OCI-LY7 (cell line): ENCODE measurements around the gene SOST. TPM values are rescaled to one million over a fixed set of nuclear protein-coding genes. Genes with fewer than 3 reads are reported as not detected.

ENCODE experiments used
- BruUV-seq: library from RNA; stranded (reverse); fragments of 400-500 nt; replicated peaks from 2 replicates; lab custom pipeline; 2021; lab: Mats Ljungman, UMichigan
- CTCF ChIA-PET: fragments of 300-600 bp; sonication (Branson Sonifier 250); formaldehyde crosslinking; loops from one replicate; lab custom pipeline; 2022; ENCODE audit warnings: antibody characterized with exemption; ENCODE audit not compliant: unreplicated experiment; lab: Charles Lee
- POLR2A ChIA-PET: fragments of 300-600 bp; sonication (Branson Sonifier 250); formaldehyde crosslinking; loops from one replicate; lab custom pipeline; 2022; ENCODE audit warnings: antibody characterized with exemption; lab: Charles Lee
- DNase-seq: peaks from one replicate; pipeline ENCODE4 v3.0.0-alpha.2; 2015; ENCODE audit warnings: low spot score
- H2AFZ ChIP-seq: fragments of 200-600 bp; sonication (generic), shearing (Covaris generic); 2 replicates; pipeline ENCODE4 v1.6.1; 2014; ENCODE audit warnings: mild to moderate bottlenecking, antibody characterized with exemption, low read length, moderate library complexity
- H3K27ac ChIP-seq: fragments of 200-600 bp; sonication (generic); 2 replicates; pipeline ENCODE4 v1.5.1; 2014; ENCODE audit warnings: mixed run types, low read depth, mild to moderate bottlenecking, moderate library complexity, low read length, inconsistent platforms; ENCODE audit not compliant: poor library complexity, severe bottlenecking
- H3K36me3 ChIP-seq: fragments of 200-600 bp; sonication (generic); 2 replicates; pipeline ENCODE4 v1.6.1; 2014; ENCODE audit warnings: mild to moderate bottlenecking, antibody characterized with exemption, low read length, moderate library complexity, mixed read lengths; ENCODE audit not compliant: insufficient read depth
- H3K4me1 ChIP-seq: fragments of 200-600 bp; sonication (generic); 2 replicates; pipeline ENCODE4 v1.5.1; 2014; ENCODE audit warnings: mild to moderate bottlenecking, low read length; ENCODE audit not compliant: insufficient read depth, poor library complexity, severe bottlenecking
- H3K4me2 ChIP-seq: fragments of 200-600 bp; sonication (generic); 2 replicates; pipeline ENCODE4 v1.6.1; 2014; ENCODE audit warnings: mild to moderate bottlenecking, low read length
- H3K4me3 ChIP-seq: fragments of 200-600 bp; sonication (generic); 2 replicates; pipeline ENCODE4 v1.5.1; 2014; ENCODE audit warnings: mild to moderate bottlenecking, low read depth, low read length; ENCODE audit not compliant: poor library complexity, severe bottlenecking
- H3K79me2 ChIP-seq: fragments of 200-600 bp; sonication (generic); 2 replicates; pipeline ENCODE4 v1.6.1; 2016; ENCODE audit warnings: low read depth, mild to moderate bottlenecking, low read length, moderate library complexity, mixed read lengths; ENCODE audit not compliant: insufficient read depth
- H3K9me2 ChIP-seq: fragments of 200-600 bp; sonication (generic); 2 replicates; pipeline ENCODE4 v1.6.1; 2016; ENCODE audit warnings: mild to moderate bottlenecking, low read length, mixed read lengths; ENCODE audit not compliant: insufficient read depth
- H3K9me3 ChIP-seq: fragments of 200-600 bp; sonication (generic); 2 replicates; pipeline ENCODE4 v1.6.1; 2014; ENCODE audit warnings: mild to moderate bottlenecking, mixed run types, low read length, mixed read lengths
- H4K20me1 ChIP-seq: fragments of 200-600 bp; sonication (generic); 2 replicates; pipeline ENCODE4 v1.6.1; 2014; ENCODE audit warnings: mild to moderate bottlenecking, antibody characterized with exemption, low read length, moderate library complexity, mixed read lengths; ENCODE audit not compliant: insufficient read depth
- CTCF ChIP-seq: fragments of 200-600 bp; sonication (generic); conservative IDR thresholded peaks from 2 replicates; pipeline ENCODE4 v1.5.1; 2014; ENCODE audit warnings: mild to moderate bottlenecking, antibody characterized with exemption, low read length, moderate library complexity, mixed read lengths
- EZH2phosphoT487 ChIP-seq: fragments of 200-600 bp; sonication (generic); IDR thresholded peaks from 2 replicates; pipeline ENCODE4 v1.6.1; 2018; ENCODE audit warnings: low read depth, borderline replicate concordance, mild to moderate bottlenecking, mixed run types, antibody characterized with exemption, low read length, moderate library complexity, mixed read lengths
- intact Hi-C: fragments of 100-400 bp; cut with micrococcal nuclease; formaldehyde crosslinking; loops from one replicate; pipeline ENCODE4 v1.10.0; 2022; ENCODE audit not compliant: unreplicated experiment
- total RNA-seq, 2 experiments: library from RNA; depleted of rRNA in 1 of 2; stranded (reverse); fragments of >200 nt in 1 of 2; shearing (Covaris generic) in 1 of 2; gene quantifications; 2 replicates each; pipeline ENCODE4 v1.2.3, GENCODE V29; 2014 to 2022

SOST gene
- total RNA-seq, 2 experiments from 2014 or later, result not detected

- Histone ChIP-seq H2AFZ (no peak overlapping the region), H3K4me2 (no peak overlapping the region), H3K27ac (no peak overlapping the region), H3K4me3 (no peak overlapping the region), H3K9me3 (no peaks in the 10 kb centered on the region), H3K4me1 (no peaks in the 10 kb centered on the region), H4K20me1 (no peaks in the 10 kb centered on the region), H3K36me3 (no peaks in the 10 kb centered on the region), H3K9me2 (no peaks in the 10 kb centered on the region), H3K79me2 (no peaks in the 10 kb centered on the region)
- no peak for TF ChIP-seq EZH2phosphoT487
- TF ChIP-seq CTCF, result no peak
- ChIA-PET POLR2A (no interaction called here), CTCF (no interaction called here)
- DNase-seq, result no peak
- intact Hi-C loops, result no loop called here
- BruUV-seq, result no TSS peak
Observed at GRCh38 chr17:43733956-43734355, 24.6 kb downstream of the SOST start.

GRCh38 chr17:43732958-43733357 lies 25.6 kb downstream of the SOST start:
- Histone ChIP-seq H3K79me2 (no peaks in the 10 kb centered on the region), H3K4me3 (no peak overlapping the region), H3K9me2 (no peaks in the 10 kb centered on the region), H3K27ac (no peak overlapping the region), H3K4me1 (no peaks in the 10 kb centered on the region), H2AFZ (no peak overlapping the region), H3K4me2 (no peak overlapping the region), H4K20me1 (no peaks in the 10 kb centered on the region), H3K9me3 (no peaks in the 10 kb centered on the region), H3K36me3 (no peaks in the 10 kb centered on the region)
- no TSS peak for BruUV-seq
- intact Hi-C loops, result no loop called here
- POLR2A ChIA-PET, result no interaction called here
- CTCF ChIA-PET, result no interaction called here
- DNase-seq, result no peak
- no peak for TF ChIP-seq EZH2phosphoT487
- no peak for TF ChIP-seq CTCF

GRCh38 chr17:43728081-43728480 lies 30.5 kb downstream of the SOST start:
- no peaks in the 10 kb centered on the region for H3K9me3 ChIP-seq
- no peaks in the 10 kb centered on the region for H3K36me3 ChIP-seq
- no peak overlapping the region for H3K4me2 ChIP-seq
- H3K4me3 ChIP-seq, result no peak overlapping the region
- no peaks in the 10 kb centered on the region for H4K20me1 ChIP-seq
- no peak for TF ChIP-seq CTCF
- TF ChIP-seq EZH2phosphoT487, result no peak
- H3K4me1 ChIP-seq, result no peaks in the 10 kb centered on the region
- BruUV-seq, result no TSS peak
- ChIA-PET CTCF (no interaction called here), POLR2A (interaction anchor here (0.6 kb wide), 1 partner anchor 421 kb away, joined by 3 read pairs; no protein-coding TSS in a partner anchor)
- no peak for DNase-seq
- H3K9me2 ChIP-seq, result no peaks in the 10 kb centered on the region
- intact Hi-C loops, result no loop called here
- no peaks in the 10 kb centered on the region for H3K79me2 ChIP-seq
- no peak overlapping the region for H2AFZ ChIP-seq
- no peak overlapping the region for H3K27ac ChIP-seq
